GM18909 (cell line): ENCODE data around the gene CPSF3.
"Not testable (repeated sequence)": the region's sequence is repeated elsewhere in the genome, so short reads cannot be mapped to it uniquely, and the experiment has no call there.

Experiments used
- ATAC-seq: cut with Tn5 transposase; IDR thresholded peaks from one replicate; pipeline ENCODE4 v1.9.1; 2021; ENCODE audit warnings: mild to moderate bottlenecking; ENCODE audit not compliant: unreplicated experiment, poor library complexity

The CPSF3 gene

DNA sequence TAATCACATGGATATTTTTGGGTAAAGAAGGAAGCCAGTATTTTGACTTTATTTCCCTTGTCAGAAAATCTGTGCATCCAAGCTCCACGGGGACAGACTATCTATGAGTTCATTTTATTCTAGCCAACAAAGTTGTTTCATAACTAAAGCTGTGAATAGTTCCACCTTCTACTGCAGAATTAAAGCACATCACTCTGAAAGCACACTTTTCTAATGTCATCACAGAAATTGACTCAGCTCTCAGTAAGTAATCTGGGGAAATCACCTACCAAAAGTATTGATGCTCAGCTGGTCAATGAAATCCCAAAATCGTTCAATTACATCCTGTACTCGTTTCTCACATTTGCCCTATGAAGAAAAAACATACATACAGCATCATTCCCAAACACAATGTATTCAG lies 70.0 kb downstream of the CPSF3 start:
- ATAC-seq: no peak

DNA sequence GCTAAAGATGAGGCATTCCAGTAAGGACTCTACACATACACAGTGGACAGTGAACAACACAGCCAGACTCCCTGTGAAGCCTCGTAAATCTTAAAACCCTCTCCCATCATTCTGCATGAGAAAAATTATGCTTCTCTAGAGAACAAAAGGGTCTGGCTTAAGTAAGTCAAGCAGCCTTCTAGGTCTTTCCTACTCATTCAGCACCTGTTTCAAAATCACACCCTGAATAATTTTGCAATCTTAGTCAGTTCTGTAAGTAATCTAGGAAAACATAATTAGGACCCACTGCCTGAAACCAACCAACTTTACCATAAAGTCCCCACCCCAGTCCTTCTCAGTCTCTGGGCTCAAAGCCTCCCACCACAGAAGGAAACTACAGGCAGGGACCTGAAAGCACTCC lies 70.6 kb downstream of the CPSF3 start:
- ATAC-seq: no peak

DNA sequence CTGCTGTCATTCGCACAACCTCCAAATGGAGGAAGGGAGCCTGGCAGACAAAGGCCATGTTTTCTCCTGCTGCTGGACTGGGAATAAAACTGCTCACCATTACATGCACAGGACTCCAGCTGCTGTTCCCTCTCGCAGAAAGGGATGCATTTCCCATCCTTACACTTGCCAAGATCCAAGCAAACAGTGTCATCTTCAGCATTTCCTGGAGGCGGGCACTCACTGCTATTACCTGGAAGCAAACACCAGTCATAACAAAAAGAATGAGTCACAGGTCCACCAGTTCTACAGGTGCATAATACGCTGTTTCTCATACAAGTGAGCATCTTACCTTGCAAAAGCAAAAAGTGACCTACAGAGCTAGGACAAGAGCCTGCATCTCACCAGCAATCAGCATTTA lies 73.6 kb downstream of the CPSF3 start:
- ATAC-seq: no peak

DNA sequence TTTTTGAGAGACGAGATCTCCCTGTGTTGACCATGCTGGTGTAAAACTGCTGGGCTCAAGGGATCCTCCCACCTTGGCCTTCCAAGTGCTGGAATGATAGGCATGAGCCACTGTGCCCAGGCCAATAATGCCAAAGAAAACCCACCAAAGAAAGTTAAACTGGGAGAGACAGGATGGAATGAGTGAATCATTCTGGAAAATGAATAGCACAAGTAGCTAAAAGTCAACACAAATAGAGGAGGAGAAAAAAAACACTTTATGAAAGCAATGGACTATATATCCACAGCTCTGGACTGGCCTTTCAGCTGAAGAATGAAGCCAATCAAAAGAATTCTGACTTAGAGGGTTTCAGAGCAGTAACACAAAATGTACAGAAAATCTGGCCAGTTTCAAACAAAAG lies 74.8 kb downstream of the CPSF3 start:
- ATAC-seq: no peak

DNA sequence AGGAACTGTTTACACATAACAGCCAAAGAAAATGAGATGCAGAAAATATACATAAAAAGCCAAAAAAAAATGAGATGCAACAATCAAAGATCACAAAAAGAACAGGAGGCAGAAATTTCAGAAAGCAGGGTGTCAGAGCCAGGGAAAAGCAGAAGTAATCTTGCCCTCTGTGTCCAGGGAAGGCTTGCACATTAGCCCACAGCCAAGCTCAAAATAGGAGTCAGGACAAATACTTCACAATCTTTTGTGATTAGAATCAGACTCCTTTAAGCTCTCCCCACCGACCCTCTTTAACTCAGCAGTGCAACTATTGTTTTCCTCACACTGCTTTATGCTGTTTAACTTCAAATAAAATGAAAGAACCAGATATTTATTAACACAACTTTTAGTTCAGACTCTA lies 85.5 kb downstream of the CPSF3 start:
- no peak for ATAC-seq

DNA sequence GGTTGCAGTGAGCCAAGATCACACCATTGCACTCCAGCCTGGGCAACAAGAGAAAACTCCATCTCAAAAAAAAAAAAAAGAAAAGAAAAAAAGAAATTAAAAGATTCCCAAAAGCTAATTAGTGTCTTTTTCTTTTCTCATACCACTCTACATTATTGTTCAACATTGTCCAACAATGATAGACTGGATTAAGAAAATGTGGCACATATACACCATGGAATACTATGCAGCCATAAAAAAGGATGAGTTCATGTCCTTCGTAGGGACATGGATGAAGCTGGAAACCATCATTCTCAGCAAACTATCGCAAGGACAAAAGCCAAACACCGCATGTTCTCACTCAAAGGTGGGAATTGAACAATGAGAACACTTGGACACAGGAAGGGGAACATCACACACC lies 90.5 kb downstream of the CPSF3 start:
- not testable (repeated sequence) for ATAC-seq

DNA sequence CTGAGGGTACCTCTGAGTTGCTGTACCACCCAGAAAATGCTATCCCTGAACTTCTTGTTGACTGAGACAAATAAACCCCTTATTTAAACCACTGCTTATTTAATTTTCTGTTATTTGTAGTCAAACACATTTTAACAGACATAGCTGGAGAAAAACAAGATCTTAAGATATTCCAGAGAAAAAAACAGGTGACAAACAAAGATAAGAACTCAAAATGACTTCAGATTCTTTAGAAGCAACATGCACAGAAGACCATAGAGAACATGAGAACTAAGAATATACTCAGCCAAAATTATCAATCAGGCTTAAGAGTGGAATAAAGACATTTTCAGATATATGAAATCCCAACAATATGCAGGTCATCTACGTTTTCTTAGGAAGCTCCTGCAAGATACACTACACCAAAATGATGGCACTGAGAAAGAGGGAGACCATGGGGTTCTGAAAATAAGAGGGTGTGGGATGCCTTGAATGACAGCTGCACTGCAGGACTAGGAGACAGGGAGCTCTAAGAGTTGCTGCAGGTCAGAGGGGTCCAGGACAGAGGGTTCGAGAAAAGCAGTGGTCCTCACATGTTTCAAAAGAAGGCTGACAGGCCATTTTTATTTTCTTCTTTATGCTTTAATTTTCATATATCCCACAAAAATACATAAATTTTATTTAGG lies 93.8 kb downstream of the CPSF3 start:
- ATAC-seq: no peak

DNA sequence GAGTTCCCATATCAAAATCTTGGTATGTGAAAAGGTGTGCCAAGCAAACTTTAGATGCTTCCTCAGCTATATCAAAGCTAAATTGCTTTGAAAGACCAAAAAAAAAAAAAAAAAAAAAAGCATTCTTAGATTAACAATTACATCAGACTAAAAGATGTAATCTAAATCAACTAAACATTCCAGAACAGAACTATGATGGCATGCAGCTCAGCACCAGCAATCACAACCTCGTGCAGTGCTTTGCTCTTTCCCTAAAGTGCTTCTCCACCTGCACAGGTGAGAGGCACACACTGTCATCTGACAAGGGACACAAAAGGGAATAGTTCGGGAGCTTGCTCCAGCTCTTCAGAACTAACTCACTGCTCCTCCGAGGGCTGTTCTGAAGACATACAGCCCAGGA lies 94.7 kb downstream of the CPSF3 start:
- ATAC-seq: no peak

DNA sequence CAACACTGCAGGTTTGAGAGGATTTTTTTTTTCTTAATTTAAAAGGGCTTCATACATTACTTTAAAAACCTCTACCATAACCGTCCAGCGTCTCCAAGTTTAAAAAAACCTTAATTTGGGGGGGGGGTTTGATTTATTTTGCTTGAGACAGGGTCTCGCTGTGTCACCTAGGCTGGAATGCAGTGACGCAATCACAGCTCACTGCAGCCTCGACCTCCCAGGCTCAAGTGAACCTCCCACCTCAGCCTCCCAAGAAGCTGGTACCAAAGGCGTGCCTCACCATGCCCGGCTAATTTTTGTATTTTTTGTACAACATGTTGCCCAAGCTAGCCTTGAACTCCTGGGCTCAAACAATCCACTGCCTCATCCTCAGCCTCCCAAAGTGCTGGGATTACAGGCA lies 95.3 kb downstream of the CPSF3 start:
- ATAC-seq: no peak

DNA sequence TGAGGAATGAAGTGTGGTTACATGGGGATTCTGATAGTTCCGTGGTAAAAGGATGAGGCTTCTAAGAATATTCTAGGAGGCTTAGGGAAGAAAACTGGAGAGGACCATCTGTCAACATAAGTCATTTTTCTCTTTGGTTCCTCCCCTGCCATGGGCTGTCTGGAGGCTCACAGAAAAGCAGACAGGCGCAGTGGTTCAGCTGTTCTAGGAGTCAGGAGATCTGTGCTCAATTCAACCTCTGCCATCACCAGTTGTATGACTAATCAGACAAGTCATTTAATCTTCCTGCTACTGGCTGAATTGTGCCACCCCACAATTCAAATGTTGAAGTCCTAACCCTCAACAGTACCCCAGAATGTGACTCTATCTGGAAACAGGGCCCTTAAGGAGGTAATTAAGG lies 95.8 kb downstream of the CPSF3 start:
- no peak for ATAC-seq
